Endothelial cell of umbilical vein (primary cell): Measurements from ENCODE around the gene SKOR1.

ENCODE experiments used
- EZH2 ChIP-seq: IDR thresholded peaks from 2 replicates; pipeline ENCODE4 v1.6.1; 2012; ENCODE audit warnings: borderline replicate concordance, low read depth, mild to moderate bottlenecking, moderate library complexity, low read length, inconsistent platforms; ENCODE audit not compliant: severe bottlenecking
- FOS ChIP-seq: IDR thresholded peaks from 2 replicates; pipeline ENCODE4 v1.6.1; 2011; ENCODE audit warnings: mild to moderate bottlenecking, low read length, moderate library complexity, borderline replicate concordance; ENCODE audit not compliant: insufficient read depth
- GATA2 ChIP-seq: IDR thresholded peaks from 2 replicates; pipeline ENCODE4 v1.7.0; 2011; ENCODE audit warnings: low read depth, mild to moderate bottlenecking, moderate library complexity, mixed read lengths, low read length; ENCODE audit not compliant: insufficient read length, insufficient read depth
- JUN ChIP-seq: IDR thresholded peaks from 2 replicates; pipeline ENCODE4 v1.6.1; 2011; ENCODE audit warnings: borderline replicate concordance, low read depth; ENCODE audit not compliant: insufficient read length, insufficient read depth
- MYC ChIP-seq: IDR thresholded peaks from one replicate; pipeline ENCODE4 v1.6.1; 2011; ENCODE audit warnings: mild to moderate bottlenecking, low read depth, low read length
- POLR2A ChIP-seq: IDR thresholded peaks from 2 replicates; pipeline ENCODE4 v1.6.1; 2012; ENCODE audit warnings: low read depth, mild to moderate bottlenecking, control low read depth, low read length
- POLR2AphosphoS5 ChIP-seq: IDR thresholded peaks from 2 replicates; pipeline ENCODE4 v1.6.1; 2012; ENCODE audit warnings: low read depth, mild to moderate bottlenecking, control low read depth, low read length, moderate library complexity; ENCODE audit not compliant: insufficient read depth
- TF ChIP-seq, protein P1 (sequence below), 2 donors: IDR thresholded peaks; 1 replicate in 1 of 2; 2 replicates in 1 of 2; pipeline ENCODE4 v1.5.1; 2011; ENCODE audit warnings: low read length in 2 of 2, mild to moderate bottlenecking in 2 of 2, moderate library complexity in 2 of 2, control low read depth in 1 of 2, inconsistent platforms in 1 of 2, low read depth in 1 of 2; ENCODE audit not compliant: insufficient read depth in 1 of 2; ENCODE audit errors: extremely low read depth in 1 of 2
- TF ChIP-seq, protein P2 (sequence below): IDR thresholded peaks from 2 replicates; pipeline ENCODE4 v1.6.1; 2011; ENCODE audit not compliant: insufficient read depth, insufficient read length

DNA sequence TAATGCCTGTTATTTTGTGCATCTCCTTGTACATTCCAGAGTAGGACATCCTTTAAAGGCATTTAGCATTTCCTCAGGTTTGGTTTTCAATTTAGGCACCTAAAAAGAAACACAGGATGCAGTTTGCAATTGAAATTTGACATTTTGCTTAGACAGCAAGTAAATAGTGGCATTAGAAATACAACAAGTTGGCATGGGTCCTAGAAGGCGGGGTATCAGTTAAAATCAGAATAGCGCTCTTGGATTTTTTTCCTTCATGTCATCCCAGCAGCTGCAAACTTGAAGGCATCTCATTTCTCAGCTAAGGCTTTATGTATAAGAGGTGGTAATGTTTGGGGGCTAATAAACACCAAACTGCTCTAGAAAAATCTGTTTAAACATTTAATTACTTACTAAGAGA is 47.5 kb upstream of the SKOR1 start:
- TF ChIP-seq, protein P1, sequence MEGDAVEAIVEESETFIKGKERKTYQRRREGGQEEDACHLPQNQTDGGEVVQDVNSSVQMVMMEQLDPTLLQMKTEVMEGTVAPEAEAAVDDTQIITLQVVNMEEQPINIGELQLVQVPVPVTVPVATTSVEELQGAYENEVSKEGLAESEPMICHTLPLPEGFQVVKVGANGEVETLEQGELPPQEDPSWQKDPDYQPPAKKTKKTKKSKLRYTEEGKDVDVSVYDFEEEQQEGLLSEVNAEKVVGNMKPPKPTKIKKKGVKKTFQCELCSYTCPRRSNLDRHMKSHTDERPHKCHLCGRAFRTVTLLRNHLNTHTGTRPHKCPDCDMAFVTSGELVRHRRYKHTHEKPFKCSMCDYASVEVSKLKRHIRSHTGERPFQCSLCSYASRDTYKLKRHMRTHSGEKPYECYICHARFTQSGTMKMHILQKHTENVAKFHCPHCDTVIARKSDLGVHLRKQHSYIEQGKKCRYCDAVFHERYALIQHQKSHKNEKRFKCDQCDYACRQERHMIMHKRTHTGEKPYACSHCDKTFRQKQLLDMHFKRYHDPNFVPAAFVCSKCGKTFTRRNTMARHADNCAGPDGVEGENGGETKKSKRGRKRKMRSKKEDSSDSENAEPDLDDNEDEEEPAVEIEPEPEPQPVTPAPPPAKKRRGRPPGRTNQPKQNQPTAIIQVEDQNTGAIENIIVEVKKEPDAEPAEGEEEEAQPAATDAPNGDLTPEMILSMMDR (IDR thresholded peaks at IDR 0.05; ENCODE audit: extremely low read depth in 1 of 2, insufficient read depth in 1 of 2, low read depth in 1 of 2, low read length in 2 of 2), result no peak
- TF ChIP-seq POLR2A, result no peak
- no peak for TF ChIP-seq JUN
- TF ChIP-seq EZH2, result no peak
- TF ChIP-seq, protein P2, sequence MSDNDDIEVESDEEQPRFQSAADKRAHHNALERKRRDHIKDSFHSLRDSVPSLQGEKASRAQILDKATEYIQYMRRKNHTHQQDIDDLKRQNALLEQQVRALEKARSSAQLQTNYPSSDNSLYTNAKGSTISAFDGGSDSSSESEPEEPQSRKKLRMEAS, result no peak
- TF ChIP-seq POLR2AphosphoS5, result no peak
- no peak for TF ChIP-seq MYC
- TF ChIP-seq FOS, result no peak
- no peak for TF ChIP-seq GATA2
